DMS79 treated with DMSO at 0.1 percent for 48 hours (cell line): ENCODE measurements around the gene ZC3H12D.
"Not testable (repeated sequence)": the region's sequence is repeated elsewhere in the genome, so short reads cannot be mapped to it uniquely, and the experiment has no call there.

Source experiments
- DNase-seq: peaks from one replicate; lab custom pipeline; 2025; lab: John Stamatoyannopoulos, UW

ZC3H12D gene

DNA sequence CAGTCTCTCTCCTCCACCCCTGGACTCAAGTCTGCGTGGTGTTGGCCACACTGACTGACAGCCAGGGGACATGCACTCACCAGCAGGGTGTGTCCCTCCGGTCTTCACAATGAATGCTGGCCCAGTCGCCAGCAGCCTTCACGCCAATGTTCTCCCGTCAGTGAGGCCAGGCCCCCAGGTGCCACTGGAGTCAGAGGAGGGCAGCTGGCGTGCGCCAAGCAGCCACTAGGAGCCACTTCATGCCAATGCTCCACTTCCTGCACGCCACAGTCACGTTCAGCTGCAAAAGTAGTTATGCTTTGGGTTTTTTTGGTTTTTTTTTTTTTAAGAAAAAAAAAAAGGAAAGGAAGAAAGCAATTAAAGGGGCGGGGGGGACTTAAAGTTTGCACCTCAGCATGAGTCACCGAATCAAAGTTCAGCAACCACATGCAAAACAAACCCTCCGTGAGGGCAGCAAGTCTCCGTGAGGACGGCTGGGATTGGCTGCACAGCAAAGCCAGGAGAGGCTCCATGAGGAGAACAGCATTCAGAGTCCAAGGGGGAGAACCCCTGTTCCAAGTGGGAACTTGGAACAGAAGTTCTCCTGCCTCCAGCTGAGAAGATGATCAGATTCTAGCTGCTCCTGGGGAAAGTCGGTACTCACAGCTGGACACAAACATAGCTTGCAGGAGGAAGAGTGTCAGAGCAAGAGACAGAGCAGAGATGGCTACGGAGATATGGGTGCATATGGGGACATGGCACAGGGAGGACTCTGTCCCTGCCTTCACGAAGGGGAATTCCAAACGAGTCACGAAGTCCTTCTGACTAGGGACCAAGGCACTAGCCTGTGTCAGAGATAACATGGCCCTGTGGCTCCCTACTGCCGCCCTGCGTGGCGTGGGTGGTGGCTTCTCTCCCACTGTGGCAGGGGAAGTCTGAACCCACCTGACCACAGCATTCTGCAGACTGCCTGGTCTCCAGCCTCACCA, at the start of gene ZC3H12D:
Gene ZC3H12D, minus strand, starts transcription at position 282 of the 968 bp plus-strand sequence. CDS start 10,471 bp downstream, outside the sequence.
- no peak for DNase-seq

DNA sequence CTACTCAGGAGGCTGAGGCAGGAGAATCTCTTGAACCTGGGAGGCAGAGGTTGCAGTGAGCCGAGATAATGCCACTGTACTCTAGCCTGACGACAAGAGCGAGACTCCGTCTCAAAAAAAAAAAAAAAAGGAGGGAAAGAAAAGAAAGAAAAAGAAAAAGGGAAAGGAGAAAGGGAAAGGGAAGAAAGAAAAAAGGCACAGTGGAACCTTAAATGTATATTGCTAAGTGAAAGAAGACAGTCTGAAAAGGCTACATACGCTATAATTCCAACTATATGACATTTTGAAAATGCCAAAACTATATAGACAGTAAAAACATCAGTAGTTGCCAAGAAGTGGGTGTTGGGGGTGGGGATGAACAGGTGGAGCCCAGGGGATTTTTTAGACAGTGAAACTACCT, 44.8 kb upstream of the ZC3H12D start:
- no peak for DNase-seq

DNA sequence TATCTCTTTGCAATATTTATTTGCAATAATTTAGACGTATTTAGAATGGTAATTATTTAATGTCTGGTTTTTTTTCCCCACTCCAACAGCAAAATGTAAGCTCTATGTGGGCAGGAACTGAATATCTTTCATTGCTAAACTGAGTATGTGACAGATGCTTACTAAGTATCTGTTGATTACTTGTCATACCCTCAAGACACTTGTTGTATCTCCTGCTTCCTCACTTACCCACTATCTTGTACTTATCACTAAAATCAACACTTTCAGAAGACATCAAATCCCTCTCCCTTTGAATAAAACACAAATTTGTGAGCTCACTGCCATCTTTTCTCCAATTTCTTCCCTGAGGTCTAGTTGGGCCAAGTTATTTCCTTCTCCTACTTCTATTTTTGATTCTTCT, 30.7 kb upstream of the ZC3H12D start:
- DNase-seq, result no peak

DNA sequence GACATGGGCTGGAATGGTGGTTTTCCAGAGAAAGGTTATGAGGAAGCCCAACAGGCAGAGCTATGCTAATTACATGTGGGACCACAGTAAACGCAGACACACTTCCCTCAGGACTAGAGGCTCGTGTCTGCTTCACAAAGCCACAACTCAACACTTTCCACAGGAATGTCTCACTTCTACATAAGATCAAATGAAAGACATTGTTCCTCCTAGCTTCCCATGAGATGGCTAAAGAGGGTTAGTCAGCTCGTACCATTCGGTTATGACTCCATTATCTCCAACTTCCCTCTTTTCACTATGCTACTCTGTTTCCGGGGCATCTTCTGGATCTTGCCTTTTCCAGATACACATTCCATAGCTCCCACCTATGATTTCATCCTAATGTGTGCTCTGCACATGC, 29.1 kb upstream of the ZC3H12D start:
- DNase-seq, result no peak

DNA sequence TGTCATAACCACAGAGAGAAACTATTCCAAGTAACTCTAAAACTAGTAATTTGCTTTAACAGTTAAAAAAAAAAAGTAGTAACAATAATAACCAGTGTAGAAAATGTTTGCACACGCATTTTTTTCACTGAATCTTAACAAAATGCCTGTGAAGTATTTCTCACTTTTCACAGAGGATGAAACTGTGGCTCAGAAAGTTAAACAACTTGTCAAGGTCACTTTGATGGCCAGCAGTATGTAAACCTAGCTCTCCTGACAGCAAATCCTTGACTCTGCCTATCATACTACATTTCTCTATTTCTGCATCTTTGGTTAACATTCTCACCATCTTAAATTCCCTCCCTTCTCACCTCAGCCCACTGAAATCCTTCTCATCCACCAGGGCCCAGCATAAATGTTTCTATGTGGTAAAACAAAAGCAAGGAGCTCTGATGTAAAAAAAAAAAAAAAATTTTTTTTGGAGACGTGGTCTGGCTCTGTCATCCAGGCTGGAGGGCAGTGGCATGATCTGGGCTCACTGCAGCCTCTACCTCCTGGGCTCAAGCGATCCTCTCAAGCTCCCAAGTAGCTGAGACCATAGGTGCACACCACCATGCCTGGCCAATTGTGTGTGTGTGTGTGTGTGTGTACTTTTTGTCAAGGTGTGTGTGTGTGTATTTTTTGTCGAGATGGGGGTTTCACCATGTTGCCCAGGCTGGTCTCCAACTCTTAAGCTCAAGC, 26.1 kb upstream of the ZC3H12D start:
- no peak for DNase-seq

DNA sequence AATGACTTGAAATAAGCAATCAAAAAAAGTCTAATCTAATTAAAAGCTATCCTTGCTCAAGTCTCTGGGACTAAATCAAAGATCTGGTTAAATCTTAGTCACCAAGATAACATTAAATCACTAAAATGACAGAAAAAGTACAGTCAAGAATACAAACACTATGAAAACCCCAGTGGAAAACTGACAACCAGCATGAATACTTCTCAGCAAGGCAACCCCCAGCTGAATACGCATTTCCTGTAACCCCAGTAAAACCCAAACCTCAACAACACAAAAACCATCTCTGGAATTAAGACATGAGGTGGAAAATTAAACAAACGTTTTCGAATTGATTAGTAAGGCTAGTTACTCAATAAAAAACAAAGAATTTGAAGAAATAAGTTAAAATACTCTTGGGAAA, 23.7 kb upstream of the ZC3H12D start:
- DNase-seq, result no peak

DNA sequence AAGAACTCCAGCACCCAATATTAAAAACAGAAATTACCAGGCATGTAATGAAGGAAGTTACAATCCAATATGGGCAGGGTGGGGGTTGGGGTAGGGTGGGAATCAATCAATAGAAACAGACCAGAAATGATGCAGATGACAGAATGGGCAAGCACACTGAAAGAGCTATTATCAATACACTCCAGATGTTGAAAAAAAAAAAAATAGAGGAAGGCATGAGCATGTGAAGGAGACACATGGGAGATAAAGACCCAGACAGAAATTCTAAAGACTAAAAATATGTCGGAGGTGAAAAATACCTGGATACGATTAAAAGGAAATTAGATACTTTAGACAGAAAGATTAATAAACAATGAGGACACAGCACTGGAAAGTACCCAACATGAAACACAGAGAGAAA, 19.1 kb upstream of the ZC3H12D start:
- DNase-seq, result no peak

DNA sequence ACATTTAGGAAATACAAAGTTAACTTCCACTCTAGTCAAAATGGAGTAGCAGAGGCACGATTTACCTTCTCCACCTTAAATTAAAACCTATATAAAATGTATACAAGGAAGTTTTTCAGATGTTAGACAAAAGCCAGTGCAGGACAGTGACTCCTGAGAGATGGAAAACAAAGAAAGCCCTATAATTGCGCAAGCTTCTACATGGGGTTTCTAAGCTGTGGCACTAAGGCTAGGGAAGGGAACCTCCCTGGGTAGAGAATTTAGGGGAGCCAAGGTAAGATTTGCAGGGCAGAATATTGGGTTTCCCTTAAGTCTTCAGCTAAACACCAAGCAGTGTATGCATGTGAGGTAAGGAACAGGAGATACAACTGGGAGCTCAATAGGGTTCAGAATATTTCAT, 18.5 kb upstream of the ZC3H12D start:
- DNase-seq, result no peak

DNA sequence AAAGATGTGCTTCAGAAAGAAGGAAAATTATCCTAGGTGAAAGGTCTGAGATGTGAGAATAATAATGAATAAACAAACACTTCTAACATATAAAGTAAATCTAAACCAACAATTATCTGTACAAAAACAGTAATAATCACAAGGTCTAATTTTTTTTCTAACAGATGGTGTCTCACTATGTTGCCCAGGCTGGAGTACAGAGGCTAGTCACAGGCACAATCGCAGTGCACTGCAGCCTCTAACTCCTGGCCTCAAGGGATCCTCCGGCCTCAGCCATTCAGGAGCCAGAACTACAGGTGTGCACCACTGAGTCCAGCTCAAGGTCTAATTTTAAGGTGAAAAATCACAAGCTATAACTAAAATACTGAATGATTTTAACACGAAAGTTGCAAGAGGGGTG, 17.0 kb upstream of the ZC3H12D start:
- no peak for DNase-seq

DNA sequence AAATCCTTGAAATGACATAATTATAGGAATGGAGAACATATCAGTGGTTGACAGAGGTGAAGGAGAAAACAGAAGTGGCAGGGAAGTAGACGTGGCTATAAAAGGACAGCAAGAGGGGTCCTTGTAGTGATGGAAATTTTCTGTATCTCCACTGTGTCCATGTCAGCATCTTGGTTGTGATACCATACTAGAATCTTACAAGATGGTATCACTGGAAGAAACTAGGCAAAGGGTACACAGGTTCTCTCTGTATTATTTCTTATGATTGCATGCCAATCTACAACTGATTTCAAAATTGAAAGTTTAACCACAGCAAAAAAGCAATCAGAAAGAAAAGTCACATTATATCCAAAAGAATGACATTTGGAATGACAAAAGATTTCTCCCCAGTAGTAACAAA, 16.4 kb upstream of the ZC3H12D start:
- DNase-seq, result no peak

DNA sequence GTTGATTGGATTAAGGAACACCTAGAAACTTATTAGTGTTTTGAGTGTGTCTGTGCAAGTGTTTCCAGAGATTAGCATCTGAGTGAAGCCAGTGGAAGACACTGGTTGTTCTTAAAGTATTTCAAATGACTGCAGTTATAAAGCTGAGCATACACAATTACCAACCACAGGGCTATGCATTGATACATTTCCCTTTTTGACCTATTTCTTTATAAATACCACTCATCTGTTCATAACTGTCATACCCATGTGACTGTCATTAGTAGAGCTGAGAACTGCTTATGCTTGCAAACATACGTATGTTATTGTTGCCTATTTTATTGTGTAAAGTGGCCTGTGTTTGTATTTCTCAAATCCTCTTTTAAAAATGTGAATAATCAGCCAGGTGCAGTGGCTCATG, 15.3 kb upstream of the ZC3H12D start:
- no peak for DNase-seq

DNA sequence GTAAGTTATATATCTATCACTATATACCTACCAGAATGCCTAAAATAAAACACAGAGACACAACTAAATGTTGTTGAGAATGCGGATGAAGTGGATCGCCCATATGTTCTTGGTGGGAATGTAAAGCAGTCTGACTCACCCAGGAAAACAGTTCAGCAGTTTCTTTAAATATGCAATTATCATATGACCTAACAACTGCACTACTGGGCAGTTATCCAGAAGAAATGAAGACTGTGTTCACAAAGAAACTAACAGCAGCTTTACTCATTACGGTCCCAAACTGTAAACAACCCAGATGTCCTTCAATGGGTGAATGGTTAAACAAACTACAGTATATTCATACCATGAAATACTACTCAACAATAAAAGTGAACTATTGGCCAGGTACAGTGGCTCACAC, 14.3 kb upstream of the ZC3H12D start:
- no peak for DNase-seq

DNA sequence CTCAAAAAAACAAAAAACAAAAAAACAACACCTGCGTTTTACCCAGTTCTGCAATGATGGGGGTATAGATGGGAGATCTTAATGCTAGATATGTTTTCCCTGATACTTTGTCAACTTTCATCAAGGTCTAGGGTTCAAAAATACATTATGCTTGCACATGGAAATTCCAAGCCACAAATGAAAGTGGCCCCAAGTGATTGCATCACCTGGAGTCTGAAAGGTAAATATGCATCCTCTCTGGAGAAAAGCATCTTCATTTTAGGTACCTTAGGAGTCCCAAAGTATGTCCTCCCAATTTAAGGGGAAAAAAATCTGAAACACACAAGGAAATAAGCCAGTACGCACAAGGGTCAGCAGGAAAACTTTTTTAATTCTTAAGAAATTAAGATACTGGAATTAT, 12.6 kb upstream of the ZC3H12D start:
- no peak for DNase-seq

DNA sequence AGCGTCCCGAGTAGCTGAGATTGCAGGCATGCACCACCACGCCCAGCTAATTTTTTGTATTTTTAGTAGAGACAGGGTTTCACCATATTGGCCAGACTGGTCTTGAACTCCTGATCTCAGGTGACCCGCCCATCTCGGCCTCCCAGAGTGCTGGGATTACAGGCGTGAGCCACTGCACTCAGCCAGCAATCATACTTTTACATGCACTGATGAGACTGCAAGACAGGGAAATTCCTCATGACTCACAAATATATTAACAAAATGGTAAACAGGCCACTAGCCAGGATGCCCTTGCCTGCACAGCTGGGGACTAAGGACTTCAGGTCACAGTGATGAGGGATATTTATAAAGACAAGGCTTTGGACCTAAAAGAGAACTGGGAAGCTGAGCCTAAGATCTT, 11.8 kb upstream of the ZC3H12D start:
- not testable (repeated sequence) for DNase-seq

DNA sequence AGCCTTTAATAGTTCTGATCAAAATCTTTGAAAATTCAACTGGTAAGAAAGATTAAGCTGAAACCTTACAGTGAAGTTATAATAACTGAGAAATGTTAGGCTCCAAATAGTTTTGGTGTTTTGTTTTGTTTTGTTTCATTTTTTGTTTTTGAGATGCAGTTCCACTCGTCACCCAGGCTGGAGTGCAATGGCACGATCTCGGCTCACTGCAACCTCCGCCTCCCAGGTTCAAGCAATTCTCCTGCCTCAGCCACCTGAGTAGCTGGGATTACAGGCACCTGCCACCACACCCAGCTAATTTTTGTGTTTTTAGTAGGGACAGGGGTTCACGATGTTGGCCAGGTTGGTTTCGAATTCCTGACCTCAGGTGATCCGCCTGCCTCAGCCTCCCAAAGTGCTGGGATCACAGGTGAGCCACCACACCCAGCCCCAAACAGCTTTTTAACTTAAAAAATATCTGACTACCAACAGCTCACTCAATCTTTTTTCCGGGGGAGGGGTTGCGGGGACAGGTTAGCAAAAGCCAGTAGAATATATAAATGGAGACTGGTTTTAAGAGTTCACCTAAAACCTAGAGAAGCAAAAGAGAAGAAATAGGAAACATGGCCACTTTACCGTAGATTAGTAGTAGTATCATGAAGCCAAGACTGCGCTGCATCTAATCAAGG, 10.7 kb upstream of the ZC3H12D start:
- not testable (repeated sequence) for DNase-seq

DNA sequence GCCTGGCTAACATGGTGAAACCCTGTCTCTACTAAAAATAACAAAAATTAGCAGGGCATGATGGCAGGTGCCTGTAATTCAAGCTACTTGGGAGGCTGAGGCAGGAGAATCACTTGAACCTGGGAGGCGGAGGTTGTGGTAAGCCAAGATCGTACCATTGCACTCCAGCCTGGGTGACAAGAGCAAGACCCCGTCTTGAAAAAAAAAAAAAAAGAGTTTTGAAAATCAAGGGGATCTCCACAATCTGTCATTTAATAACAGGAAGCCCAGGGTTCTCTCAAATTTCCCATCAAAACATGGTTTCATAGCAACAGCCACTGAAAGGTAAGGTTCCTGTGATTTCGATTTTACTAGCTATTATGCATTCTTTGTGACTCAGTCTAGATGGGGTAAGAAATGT, 10.0 kb upstream of the ZC3H12D start:
- DNase-seq, result not testable (repeated sequence)

DNA sequence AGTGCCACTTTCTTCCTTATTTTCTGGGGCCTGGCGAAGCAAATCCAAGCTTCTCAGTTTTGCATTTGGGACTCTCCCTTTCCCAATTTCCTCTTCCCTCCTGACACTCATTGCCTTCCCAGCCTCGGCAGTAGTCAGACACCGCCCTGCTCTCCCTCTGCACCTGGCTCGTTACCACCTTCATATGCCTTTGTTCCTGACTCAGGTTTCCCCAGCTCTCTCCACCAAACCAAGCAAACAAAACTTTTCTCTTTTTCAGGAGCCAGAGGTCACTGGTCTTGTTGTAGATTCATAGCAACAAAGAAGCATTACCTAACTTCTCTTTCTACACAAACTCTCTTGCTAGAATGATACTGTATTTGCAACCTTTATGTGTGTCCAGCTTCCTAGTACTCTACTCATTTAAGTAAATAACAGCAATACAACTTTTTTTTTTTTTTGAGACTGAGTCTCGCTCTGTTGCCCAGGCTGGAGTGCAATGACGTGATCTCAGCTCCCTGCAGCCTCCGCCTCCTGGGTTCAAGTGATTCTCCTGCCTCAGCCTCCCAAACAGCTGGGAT, 9.0 kb upstream of the ZC3H12D start:
- DNase-seq, result no peak

DNA sequence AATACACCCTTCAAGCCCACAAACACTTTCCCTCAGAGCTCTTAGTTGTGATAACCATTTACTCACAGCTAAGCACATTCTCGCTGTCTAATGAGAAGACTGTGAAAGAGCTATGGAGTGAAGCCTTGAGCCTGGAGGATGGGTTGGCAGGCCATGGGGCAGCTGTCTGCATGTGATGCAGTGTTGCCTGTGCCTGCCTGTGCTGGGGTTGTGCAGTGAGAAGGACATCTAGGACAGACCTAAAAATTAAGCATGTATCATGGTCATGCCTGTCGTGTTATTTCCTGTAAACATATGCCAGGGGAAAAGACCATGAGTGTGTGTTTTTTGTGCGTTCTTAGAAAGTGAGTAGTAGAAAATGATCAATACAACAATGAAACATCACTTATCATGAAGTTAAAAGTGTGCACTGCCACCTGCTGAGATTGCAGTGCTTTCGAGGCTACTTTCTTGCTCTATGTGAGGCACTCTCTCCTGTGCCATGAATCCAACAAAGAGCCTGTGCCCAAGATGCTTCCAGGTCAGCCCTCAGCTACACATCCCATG, 8.1 kb upstream of the ZC3H12D start:
- no peak for DNase-seq

DNA sequence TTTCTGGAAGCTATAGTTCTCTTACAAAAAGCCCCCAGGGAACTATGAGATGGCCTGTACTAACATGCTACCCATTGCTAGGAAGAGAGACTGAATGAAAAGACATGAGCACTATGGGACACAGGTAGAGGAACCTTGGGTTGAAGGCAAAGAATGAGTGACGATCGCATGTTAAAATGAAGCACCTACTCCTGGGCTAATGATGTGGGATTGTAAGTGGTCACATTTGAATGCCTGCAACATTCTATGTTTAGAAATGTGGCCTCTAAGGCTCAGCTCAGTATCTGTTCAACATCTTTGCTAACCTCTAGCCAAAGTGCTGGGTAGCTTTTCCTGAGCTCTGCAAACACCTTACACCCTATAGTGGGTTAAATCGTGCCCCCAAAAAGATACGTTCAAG, 5.2 kb upstream of the ZC3H12D start:
- no peak for DNase-seq

DNA sequence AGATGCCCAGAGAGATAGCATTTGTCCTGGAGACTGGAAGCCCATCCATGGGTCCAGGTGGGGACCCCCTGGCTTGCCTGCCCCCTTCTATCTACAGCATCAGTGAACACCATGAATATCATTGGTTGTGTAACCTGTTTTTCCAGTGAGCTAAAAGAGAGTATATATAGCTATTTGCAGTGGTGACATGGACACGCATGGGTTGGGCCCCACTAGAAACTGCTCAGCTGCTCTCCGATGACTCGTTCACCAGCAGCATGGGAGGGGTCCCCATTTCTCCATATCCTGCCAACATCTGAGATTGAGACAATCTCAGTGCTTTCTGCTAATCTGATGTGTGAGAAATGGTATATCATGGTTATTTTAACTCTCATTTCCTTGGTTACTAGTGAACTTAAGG, 4.0 kb upstream of the ZC3H12D start:
- no peak for DNase-seq

DNA sequence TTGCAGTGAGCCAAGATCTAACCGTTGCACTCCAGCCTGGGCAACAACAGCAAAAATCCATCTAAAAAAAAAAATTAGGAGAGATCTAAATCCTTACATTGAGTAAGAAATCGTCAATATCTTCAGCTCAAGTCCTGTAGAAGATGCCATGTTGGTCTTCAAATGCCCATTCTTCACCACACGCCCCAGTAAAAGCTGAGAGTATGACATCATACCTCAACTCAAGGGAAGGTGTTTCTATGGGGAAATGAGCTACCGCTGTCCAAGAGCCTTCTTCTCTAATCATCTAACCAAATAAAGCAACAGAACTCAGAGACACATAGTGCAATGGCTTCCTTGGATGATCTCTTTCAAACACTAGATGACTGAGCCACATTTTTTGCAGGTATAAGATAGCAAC, 2.5 kb upstream of the ZC3H12D start:
- DNase-seq, result no peak
